ENCODE measurements around the gene GRK1. TPM values are rescaled to one million over a fixed set of nuclear protein-coding genes. Genes with fewer than 3 reads are reported as not detected.

The GRK1 gene
- total RNA-seq, 1 donor from 2014 or later, result 0.06 TPM

DNA sequence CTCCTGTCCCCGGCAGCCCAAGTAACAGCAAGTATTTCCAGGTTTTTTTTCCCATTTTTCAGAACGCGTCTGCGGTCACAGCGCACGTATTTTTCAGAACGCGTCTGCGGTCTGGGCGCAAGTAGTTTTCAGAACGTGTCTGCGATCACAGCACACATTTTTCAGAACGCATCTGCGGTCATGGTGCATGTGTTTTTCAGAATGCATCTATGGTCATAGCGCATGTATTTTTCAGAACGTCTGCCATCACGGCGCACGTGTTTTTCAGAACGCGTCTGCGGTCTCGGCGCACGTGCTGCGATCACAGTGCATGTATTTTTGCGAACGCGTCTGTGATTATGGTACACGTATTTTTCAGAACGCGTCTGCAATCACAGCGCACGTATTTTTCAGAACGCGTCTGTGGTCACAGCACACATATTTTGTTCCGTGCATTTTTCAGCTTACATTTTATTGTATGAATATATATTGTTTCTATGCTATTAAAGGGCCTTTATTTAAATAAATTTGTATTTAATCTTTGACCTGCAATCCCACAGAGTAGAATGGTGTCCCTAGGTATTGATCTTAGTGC, 28.8 kb upstream of the GRK1 start:
- DNase-seq (ENCODE audit: low read depth), result no peak
- no peak for TF ChIP-seq CTCF (conservative IDR thresholded peaks at IDR 0.05; ENCODE audit: low read depth, low read length)

GRCh38 chr13:113638806-113639205, 28.2 kb upstream of the GRK1 start:
- no peak for DNase-seq (ENCODE audit: low read depth)
- no peak for TF ChIP-seq CTCF (conservative IDR thresholded peaks at IDR 0.05; ENCODE audit: low read depth, low read length)
- H3K4me3 ChIP-seq (ENCODE audit: low read depth, low read length), result no peak overlapping the region

More for the DNA sequence above, 28.8 kb upstream of the GRK1 start:
- no peak overlapping the region for H3K4me3 ChIP-seq (ENCODE audit: low read depth, low read length)

DNA sequence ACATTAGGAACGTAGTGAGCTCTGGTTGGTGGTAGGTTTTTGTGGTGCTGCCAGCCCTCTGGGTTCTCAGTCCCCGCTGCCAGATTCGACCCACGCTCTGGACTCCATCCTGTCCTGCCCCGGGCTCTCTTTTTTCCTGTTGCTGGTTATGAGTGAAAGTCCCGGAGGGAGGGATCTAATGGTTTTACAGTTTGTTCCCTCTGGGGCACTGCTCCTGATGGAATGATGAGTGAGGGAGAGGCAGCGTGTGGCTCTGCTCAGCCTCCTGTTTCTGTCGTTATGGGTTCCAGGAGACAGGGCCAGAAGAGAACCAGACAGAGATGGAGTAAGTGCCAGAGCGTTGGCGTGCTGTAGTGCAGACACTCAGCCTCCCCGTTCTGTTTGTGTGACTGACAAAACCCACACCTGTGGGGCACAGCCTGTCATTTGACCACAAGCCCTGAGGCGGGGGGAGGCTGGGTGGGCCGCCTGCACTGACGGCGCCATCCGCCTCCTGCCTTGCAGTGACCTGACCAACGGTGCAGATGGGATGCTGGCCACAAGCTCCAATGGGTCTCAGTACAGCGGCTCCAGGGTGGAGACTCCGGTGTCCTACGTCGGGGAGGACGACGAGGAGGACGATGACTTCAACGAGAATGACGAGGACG, 27.3 kb upstream of the GRK1 start:
- no peak overlapping the region for H3K4me3 ChIP-seq (ENCODE audit: low read depth, low read length)
- no peak for DNase-seq (ENCODE audit: low read depth)
- TF ChIP-seq CTCF (conservative IDR thresholded peaks at IDR 0.05; ENCODE audit: low read depth, low read length), result no peak

- DNase-seq (ENCODE audit: low read depth), result no peak
- no peak overlapping the region for H3K4me3 ChIP-seq (ENCODE audit: low read depth, low read length)
- no peak for TF ChIP-seq CTCF (conservative IDR thresholded peaks at IDR 0.05; ENCODE audit: low read depth, low read length)
These were observed 25.6 kb upstream of the GRK1 start for GRCh38 chr13:113641426-113641825.

GRCh38 chr13:113642563-113642962, 24.5 kb upstream of the GRK1 start:
- DNase-seq (ENCODE audit: low read depth), result no peak
- TF ChIP-seq CTCF (conservative IDR thresholded peaks at IDR 0.05; ENCODE audit: low read depth, low read length), result no peak

DNA sequence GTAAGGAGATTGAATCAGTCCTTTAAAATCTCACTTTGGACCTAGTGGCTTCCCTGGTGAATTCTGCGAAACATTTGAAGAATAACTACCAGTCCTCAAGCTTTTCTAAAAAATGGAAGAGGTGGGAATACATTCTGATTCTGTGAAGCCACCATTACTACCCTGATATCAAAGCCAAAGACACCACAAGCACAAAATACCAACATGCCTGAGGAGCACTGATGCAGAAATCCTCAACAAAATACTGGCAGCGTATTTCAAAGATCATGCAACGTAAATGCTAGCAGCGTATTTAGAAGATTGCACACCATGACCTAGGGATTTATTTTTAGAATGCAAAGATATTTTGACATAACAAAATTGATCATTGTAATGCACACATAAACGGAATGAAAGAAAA, 23.4 kb upstream of the GRK1 start:
- no peak overlapping the region for H3K4me3 ChIP-seq (ENCODE audit: low read depth, low read length)
- DNase-seq (ENCODE audit: low read depth), result peak; percentile 66
- no peak for TF ChIP-seq CTCF (conservative IDR thresholded peaks at IDR 0.05; ENCODE audit: low read depth, low read length)

More at GRCh38 chr13:113642563-113642962, 24.5 kb upstream of the GRK1 start:
- H3K4me3 ChIP-seq (ENCODE audit: low read depth, low read length), result no peak overlapping the region

GRCh38 chr13:113644800-113645199, 22.2 kb upstream of the GRK1 start:
- no peak for DNase-seq (ENCODE audit: low read depth)
- no peak for TF ChIP-seq CTCF (conservative IDR thresholded peaks at IDR 0.05; ENCODE audit: low read depth, low read length)
- H3K4me3 ChIP-seq (ENCODE audit: low read depth, low read length), result no peak overlapping the region
